ENCODE results near the gene RIOX2. TPM values are rescaled to one million over a fixed set of nuclear protein-coding genes. Genes with fewer than 3 reads are reported as not detected.

Gene RIOX2
- total RNA-seq, 4 donors from 2014 or later = 9.3 to 50.3 (median 12.6) TPM

- H3K27me3 ChIP-seq = no peaks in the 10 kb centered on the region
- H3K36me3 ChIP-seq = peaks cover 0 to 57% (median 0%) of the 10 kb centered on the region in 3 donors
- H3K27ac ChIP-seq = no peak overlapping the region
- no peak overlapping the region for H3K4me3 ChIP-seq
- H3K9me3 ChIP-seq = no peaks in the 10 kb centered on the region
- no peak for DNase-seq
- no peaks in the 10 kb centered on the region for H3K4me1 ChIP-seq
- no peak for TF ChIP-seq POLR2A (IDR thresholded peaks at IDR 0.05)
- TF ChIP-seq CTCF (IDR thresholded peaks at IDR 0.05) = no peak
Observed at GRCh38 chr3:97949110-97949485, 23.1 kb downstream of the RIOX2 start.

GRCh38 chr3:97948351-97949109 is 23.7 kb downstream of the RIOX2 start:
- H3K4me3 ChIP-seq = no peak overlapping the region
- no peak overlapping the region for H3K27ac ChIP-seq
- no peak for DNase-seq
- H3K9me3 ChIP-seq = no peaks in the 10 kb centered on the region
- H3K27me3 ChIP-seq = no peaks in the 10 kb centered on the region
- no peaks in the 10 kb centered on the region for H3K4me1 ChIP-seq
- TF ChIP-seq CTCF (IDR thresholded peaks at IDR 0.05) (no peak), POLR2A (IDR thresholded peaks at IDR 0.05) (no peak)
- peaks cover 0 to 57% (median 0%) of the 10 kb centered on the region in 3 donors for H3K36me3 ChIP-seq

- H3K9me3 ChIP-seq = no peaks in the 10 kb centered on the region
- H3K36me3 ChIP-seq = peaks cover 0 to 69% (median 0%) of the 10 kb centered on the region in 3 donors
- H3K4me1 ChIP-seq = no peaks in the 10 kb centered on the region
- no peaks in the 10 kb centered on the region for H3K27me3 ChIP-seq
- no peak for DNase-seq
- H3K27ac ChIP-seq = no peak overlapping the region
- H3K4me3 ChIP-seq = no peak overlapping the region
- TF ChIP-seq CTCF (IDR thresholded peaks at IDR 0.05) (no peak), POLR2A (IDR thresholded peaks at IDR 0.05) (no peak)
Observed at GRCh38 chr3:97942801-97943546, 29.3 kb downstream of the RIOX2 start.

GRCh38 chr3:97940034-97940433 is 32.2 kb downstream of the RIOX2 start:
- Histone ChIP-seq H3K36me3 (peaks cover 0 to 58% (median 0%) of the 10 kb centered on the region in 3 donors), H3K4me1 (no peaks in the 10 kb centered on the region), H3K27ac (no peak overlapping the region), H3K9me3 (no peaks in the 10 kb centered on the region), H3K4me3 (no peak overlapping the region), H3K27me3 (no peaks in the 10 kb centered on the region)
- DNase-seq = no peak
- peak in 1 of 6 experiments; percentile 4 for TF ChIP-seq CTCF (IDR thresholded peaks at IDR 0.05)
- no peak for TF ChIP-seq POLR2A (IDR thresholded peaks at IDR 0.05)

- no peaks in the 10 kb centered on the region for H3K4me1 ChIP-seq
- no peaks in the 10 kb centered on the region for H3K27me3 ChIP-seq
- peaks cover 0 to 58% (median 0%) of the 10 kb centered on the region in 3 donors for H3K36me3 ChIP-seq
- TF ChIP-seq POLR2A (IDR thresholded peaks at IDR 0.05) = no peak
- no peak for DNase-seq
- no peak overlapping the region for H3K27ac ChIP-seq
- no peaks in the 10 kb centered on the region for H3K9me3 ChIP-seq
- H3K4me3 ChIP-seq = no peak overlapping the region
Observed at GRCh38 chr3:97939401-97939800, 32.8 kb downstream of the RIOX2 start.

- H3K9me3 ChIP-seq = no peaks in the 10 kb centered on the region
- no peak for DNase-seq
- peaks cover 0 to 59% (median 0%) of the 10 kb centered on the region in 3 donors for H3K36me3 ChIP-seq
- TF ChIP-seq CTCF (IDR thresholded peaks at IDR 0.05) (no peak), POLR2A (IDR thresholded peaks at IDR 0.05) (no peak)
- no peak overlapping the region for H3K4me3 ChIP-seq
- no peaks in the 10 kb centered on the region for H3K4me1 ChIP-seq
- H3K27ac ChIP-seq = no peak overlapping the region
- H3K27me3 ChIP-seq = no peaks in the 10 kb centered on the region
Observed at GRCh38 chr3:97938444-97938843, 33.8 kb downstream of the RIOX2 start.
